Measurements from ENCODE around the gene ADCY7.

ADCY7 gene

DNA sequence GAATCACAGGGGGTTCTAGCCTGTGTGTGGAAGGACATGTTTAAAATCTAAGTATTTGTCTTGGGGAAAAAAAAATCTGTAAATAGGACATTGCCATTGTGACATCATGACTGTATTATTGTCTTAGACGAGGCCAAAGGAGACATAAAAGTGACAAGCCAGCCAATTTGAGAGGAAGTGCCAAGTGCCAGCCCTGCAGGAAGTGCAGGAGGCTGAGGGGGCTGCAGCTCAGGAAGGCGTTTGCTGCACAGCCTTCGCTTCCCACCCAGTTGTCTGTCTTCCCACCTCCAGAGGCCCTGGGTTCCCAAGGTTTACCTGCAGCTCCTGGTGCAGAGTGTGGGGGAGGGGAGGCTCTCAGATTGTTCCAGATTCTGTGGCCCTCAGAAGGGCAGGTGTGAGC is 1.3 kb downstream of the ADCY7 start:
- H3K4me3 ChIP-seq (ENCODE audit: control insufficient read depth, low read depth, low read length): no peak overlapping the region
- DNase-seq (ENCODE audit: low read depth): no peak
- TF ChIP-seq, protein P1, sequence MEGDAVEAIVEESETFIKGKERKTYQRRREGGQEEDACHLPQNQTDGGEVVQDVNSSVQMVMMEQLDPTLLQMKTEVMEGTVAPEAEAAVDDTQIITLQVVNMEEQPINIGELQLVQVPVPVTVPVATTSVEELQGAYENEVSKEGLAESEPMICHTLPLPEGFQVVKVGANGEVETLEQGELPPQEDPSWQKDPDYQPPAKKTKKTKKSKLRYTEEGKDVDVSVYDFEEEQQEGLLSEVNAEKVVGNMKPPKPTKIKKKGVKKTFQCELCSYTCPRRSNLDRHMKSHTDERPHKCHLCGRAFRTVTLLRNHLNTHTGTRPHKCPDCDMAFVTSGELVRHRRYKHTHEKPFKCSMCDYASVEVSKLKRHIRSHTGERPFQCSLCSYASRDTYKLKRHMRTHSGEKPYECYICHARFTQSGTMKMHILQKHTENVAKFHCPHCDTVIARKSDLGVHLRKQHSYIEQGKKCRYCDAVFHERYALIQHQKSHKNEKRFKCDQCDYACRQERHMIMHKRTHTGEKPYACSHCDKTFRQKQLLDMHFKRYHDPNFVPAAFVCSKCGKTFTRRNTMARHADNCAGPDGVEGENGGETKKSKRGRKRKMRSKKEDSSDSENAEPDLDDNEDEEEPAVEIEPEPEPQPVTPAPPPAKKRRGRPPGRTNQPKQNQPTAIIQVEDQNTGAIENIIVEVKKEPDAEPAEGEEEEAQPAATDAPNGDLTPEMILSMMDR (IDR thresholded peaks at IDR 0.05; ENCODE audit: control insufficient read depth, insufficient read depth, low read depth, low read length, missing control alignments): no peak

DNA sequence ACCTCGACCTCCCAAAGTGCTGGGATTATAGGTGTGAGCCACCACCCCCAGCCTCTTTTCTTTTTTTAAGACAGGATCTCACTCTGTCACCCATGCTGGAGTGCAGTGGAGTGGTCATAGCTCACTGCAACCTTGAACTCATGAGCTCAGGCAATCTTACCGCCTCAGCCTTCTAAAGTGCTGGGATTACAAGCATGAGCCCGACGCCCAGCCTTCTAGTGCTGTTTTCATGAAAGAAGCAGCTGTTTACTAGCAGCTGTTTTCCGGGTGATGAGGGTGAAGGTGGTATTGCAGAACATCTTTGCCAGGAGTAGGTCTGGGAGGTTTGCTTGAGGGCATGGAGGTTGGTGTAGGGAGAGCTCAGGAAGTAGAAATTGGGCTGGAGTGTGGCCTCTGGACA is 2.0 kb downstream of the ADCY7 start:
- TF ChIP-seq, protein P1 (IDR thresholded peaks at IDR 0.05; ENCODE audit: control insufficient read depth, insufficient read depth, low read depth, low read length, missing control alignments): no peak
- no peak overlapping the region for H3K4me3 ChIP-seq (ENCODE audit: control insufficient read depth, low read depth, low read length)
- no peak for DNase-seq (ENCODE audit: low read depth)

DNA sequence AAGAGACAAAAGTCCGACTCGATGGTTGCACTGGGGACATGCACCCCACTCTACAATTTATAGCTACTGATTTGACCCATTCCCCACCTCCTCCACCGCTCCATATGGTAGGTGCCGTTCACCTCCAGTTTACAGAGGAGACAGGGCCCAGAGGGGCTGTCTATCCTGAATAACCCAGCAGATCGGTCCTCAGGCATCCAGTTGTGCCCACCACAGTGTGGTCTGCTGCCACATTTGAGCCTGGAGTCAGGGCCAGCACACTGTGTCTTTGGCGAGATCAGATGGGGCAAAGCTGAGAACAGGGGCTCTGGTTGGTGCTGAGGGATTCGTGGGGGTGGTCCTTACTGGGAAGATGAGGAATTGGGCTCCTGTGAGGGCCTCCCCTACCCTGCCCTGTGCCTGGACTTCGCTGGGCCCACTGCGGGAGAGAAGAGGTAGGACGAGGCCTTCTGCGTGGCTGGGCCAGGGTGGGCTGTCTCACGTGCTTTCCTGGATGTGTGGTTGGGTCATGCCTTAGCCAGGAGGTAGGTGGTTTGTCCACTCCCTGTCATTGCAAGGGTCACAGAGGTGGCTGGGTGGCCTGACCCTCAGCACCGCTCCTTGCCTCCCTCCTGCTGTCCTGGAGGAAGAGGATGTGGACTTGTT is 2.8 kb downstream of the ADCY7 start:
- H3K4me3 ChIP-seq (ENCODE audit: control insufficient read depth, low read depth, low read length): no peak overlapping the region
- TF ChIP-seq, protein P1 (IDR thresholded peaks at IDR 0.05; ENCODE audit: control insufficient read depth, insufficient read depth, low read depth, low read length, missing control alignments): no peak

DNA sequence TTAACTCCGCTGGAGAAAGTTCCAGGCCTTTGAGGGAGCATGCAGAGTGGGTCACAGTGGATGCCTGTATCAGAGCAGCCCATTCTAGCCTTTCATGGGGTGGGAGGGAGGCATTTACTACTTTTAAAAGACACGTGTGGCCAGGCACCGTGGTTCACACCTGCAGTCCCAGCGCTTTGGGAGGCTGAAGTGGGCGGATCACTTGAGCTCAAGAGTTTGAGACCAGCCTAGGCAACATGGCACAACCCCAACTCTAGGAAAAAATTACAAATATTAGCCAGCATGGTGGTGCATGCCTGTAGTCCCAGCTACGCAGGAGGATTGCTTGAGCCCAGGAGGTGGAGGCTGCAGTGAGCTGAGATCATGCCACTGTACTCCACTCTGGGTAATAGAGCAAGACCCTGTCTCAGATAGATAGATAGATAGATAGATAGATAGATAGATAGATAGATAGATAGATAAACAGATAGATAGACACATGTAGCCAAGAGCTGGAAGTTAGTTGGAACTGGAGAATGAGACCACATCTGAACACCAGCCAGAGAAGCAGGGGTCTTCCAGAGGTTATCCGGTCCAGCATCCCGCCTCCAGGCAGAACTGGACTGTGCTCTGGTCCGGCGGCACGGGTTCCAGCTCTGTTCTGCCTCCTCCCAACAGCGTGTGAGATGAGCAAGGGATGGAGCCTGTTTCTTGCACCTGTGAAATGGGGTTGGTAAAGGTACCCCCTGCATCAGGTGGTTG is 3.6 kb downstream of the ADCY7 start:
- TF ChIP-seq, protein P1 (IDR thresholded peaks at IDR 0.05; ENCODE audit: control insufficient read depth, insufficient read depth, low read depth, low read length, missing control alignments): no peak
- DNase-seq (ENCODE audit: low read depth): no peak
- H3K4me3 ChIP-seq (ENCODE audit: control insufficient read depth, low read depth, low read length): no peak overlapping the region

More for the DNA sequence above, 2.8 kb downstream of the ADCY7 start:
- DNase-seq (ENCODE audit: low read depth): no peak

DNA sequence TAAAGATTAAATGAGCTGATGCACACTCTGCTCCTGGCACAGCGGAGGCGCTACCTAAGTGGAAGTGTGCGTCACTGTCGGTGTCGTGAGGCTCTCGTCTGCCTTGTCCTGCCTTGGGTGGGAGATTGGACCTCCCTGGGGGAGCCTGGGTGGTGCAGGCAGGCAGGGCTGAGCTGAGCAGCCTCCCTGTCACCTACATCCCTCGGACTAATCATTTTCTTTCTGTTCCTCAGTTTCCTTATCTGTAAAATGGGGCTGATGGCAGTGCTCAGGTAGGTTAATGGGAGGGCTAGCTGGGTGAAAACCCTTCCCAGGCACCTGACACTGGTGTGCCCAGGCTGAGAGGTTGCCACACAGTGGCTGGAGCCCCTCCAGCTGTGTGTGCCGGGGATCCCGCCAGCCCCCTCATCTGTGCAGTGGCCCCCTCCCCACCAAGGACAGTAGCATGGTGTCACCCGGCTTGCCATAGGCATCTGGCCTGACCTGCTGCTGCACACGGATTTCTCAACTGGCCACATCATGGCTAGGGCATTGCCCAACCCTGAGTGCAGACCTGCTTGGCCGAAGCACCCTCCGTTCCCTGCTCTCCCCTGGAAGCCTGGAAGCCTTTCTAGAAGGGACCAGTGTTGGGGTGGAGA is 4.3 kb downstream of the ADCY7 start:
- TF ChIP-seq, protein P1 (IDR thresholded peaks at IDR 0.05; ENCODE audit: control insufficient read depth, insufficient read depth, low read depth, low read length, missing control alignments): no peak
- no peak for DNase-seq (ENCODE audit: low read depth)
- H3K4me3 ChIP-seq (ENCODE audit: control insufficient read depth, low read depth, low read length): no peak overlapping the region

DNA sequence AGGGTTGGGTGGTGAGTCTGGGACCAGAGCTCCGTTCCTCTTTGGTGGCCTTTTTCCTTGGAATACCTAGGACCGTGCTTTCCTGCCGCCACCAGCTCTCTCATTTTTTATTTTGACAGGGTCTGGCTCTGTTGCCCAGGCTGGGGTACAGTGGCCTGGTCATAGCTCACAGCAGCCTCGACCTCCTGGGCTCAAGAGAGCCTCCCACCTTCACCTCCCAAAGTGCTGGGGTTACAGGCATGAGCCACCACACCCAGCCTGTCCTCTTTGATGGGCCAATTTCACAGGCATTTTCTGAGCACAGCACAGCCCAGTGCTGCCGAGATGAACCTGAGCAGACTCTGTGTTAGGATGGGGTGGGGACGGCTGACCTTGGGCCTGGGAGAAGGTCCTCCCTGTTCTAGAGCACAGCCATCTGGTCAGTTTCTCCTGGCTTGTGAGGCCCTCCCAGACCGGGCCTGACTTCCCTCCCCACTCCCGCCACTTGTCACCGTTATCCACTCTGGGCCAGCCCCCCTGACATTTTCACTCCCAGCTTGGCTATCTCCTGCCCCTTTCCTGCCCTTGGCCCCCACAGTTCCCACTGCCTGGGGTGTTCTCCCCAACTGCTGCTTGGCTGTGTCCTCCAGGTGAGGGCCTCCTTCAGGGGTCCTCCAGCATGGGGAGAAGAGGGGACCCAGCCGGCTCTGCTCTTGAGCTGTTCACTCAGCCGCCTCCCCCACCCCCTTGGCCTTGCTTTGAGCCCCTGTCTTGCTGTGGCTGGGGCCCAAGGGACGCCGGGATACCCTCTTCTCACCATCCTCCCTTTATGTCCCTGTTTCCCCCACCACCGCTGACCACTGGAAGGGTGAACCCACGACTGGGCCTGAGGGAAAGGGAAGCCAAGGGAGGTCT is 5.0 kb downstream of the ADCY7 start:
- no peak for DNase-seq (ENCODE audit: low read depth)
- TF ChIP-seq, protein P1 (IDR thresholded peaks at IDR 0.05; ENCODE audit: control insufficient read depth, insufficient read depth, low read depth, low read length, missing control alignments): no peak
- H3K4me3 ChIP-seq (ENCODE audit: control insufficient read depth, low read depth, low read length): no peak overlapping the region

All from AG09309 (cell line).